Measurements from ENCODE around the gene ELMO1.

DNA sequence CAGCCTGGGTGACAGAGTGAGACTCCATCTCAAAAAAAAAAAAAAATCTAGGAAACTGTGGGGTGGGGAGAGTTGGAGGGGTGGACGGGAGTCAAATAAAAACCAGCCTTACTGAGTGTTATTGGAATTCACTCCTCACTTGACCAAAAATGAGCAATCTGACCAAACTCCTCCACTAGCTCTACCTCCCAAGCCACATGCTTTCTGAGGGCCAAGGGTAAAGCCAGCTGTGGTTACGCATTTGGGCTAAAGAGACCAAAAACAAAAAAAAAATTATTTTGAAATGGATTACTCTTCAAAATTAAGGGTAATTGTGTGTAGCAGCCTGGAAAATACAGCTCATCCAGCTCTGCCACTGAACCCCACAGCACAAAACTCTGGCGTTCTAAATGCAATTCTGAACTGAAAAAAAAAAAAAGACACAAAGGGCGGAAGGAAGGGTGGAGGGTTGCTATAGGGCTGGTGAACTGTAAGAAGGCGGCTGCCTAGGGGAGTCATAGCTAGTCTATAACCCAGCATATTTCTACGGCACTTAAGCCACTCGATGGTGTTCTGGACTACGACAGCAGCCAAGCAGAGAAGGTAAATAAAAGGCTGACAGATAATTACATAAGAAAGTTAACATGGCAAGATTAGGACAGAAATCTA, 7.8 kb downstream of the ELMO1 start:
- TF ChIP-seq CTCF (conservative IDR thresholded peaks at IDR 0.05; ENCODE audit: low read depth, low read length) (no peak), EZH2 (IDR thresholded peaks at IDR 0.05; ENCODE audit: borderline replicate concordance, low read depth, low read length, poor library complexity, severe bottlenecking) (no peak)

All from A673 (cell line).